Measurements from ENCODE around the gene AQP12A.

Gene AQP12A

GRCh38 chr2:240662681-240663080, 29.0 kb upstream of the AQP12A start:
- no peaks in the 10 kb centered on the region for H3F3A ChIP-seq (ENCODE audit: insufficient read depth)
- no peak overlapping the region for H2AFZ ChIP-seq (ENCODE audit: low read depth, low read length, severe bottlenecking)
- no peaks in the 10 kb centered on the region for H3K9me3 ChIP-seq (ENCODE audit: insufficient read depth, low read length)
- no peaks in the 10 kb centered on the region for H3K36me3 ChIP-seq (ENCODE audit: low read length)
- TF ChIP-seq CTCF (IDR thresholded peaks at IDR 0.05; ENCODE audit: insufficient read depth, low read length, poor library complexity, severe bottlenecking) = no peak
- no peak for TF ChIP-seq EZH2phosphoT487 (conservative IDR thresholded peaks at IDR 0.05; ENCODE audit: low read length)
- H3K79me2 ChIP-seq (ENCODE audit: insufficient read depth, low read length) = no peaks in the 10 kb centered on the region
- no peaks in the 10 kb centered on the region for H3K27me3 ChIP-seq (ENCODE audit: low read length)
- H3K27ac ChIP-seq (ENCODE audit: low read depth, low read length) = no peak overlapping the region
- H3K4me3 ChIP-seq (ENCODE audit: insufficient read depth, low read length, poor library complexity, severe bottlenecking) = no peak overlapping the region
- H3K4me2 ChIP-seq (ENCODE audit: low read depth, low read length, poor library complexity, severe bottlenecking) = no peak overlapping the region
- H3K9ac ChIP-seq (ENCODE audit: low read length) = no peak overlapping the region
- no peaks in the 10 kb centered on the region for H4K20me1 ChIP-seq (ENCODE audit: low read depth, low read length)
- no peaks in the 10 kb centered on the region for H3K9me2 ChIP-seq (replicated peaks; ENCODE audit: insufficient read depth, low read length)

GRCh38 chr2:240663546-240664190, 28.0 kb upstream of the AQP12A start:
- H3K27me3 ChIP-seq (ENCODE audit: low read length) = no peaks in the 10 kb centered on the region
- H3K36me3 ChIP-seq (ENCODE audit: low read length) = no peaks in the 10 kb centered on the region

GRCh38 chr2:240664622-240665021, 27.0 kb upstream of the AQP12A start:
- Histone ChIP-seq H3K4me3 (ENCODE audit: insufficient read depth, low read length, poor library complexity, severe bottlenecking) (no peak overlapping the region), H3K36me3 (ENCODE audit: low read length) (no peaks in the 10 kb centered on the region), H3K9ac (ENCODE audit: low read length) (no peak overlapping the region), H3K79me2 (ENCODE audit: insufficient read depth, low read length) (no peaks in the 10 kb centered on the region), H3K27me3 (ENCODE audit: low read length) (no peaks in the 10 kb centered on the region), H3K27ac (ENCODE audit: low read depth, low read length) (no peak overlapping the region), H2AFZ (ENCODE audit: low read depth, low read length, severe bottlenecking) (no peak overlapping the region), H4K20me1 (ENCODE audit: low read depth, low read length) (no peaks in the 10 kb centered on the region), H3K4me2 (ENCODE audit: low read depth, low read length, poor library complexity, severe bottlenecking) (no peak overlapping the region), H3F3A (ENCODE audit: insufficient read depth) (no peaks in the 10 kb centered on the region), H3K9me2 (replicated peaks; ENCODE audit: insufficient read depth, low read length) (no peaks in the 10 kb centered on the region), H3K9me3 (ENCODE audit: insufficient read depth, low read length) (no peaks in the 10 kb centered on the region)
- TF ChIP-seq CTCF (IDR thresholded peaks at IDR 0.05; ENCODE audit: insufficient read depth, low read length, poor library complexity, severe bottlenecking) (no peak), EZH2phosphoT487 (conservative IDR thresholded peaks at IDR 0.05; ENCODE audit: low read length) (no peak)

More at GRCh38 chr2:240663546-240664190, 28.0 kb upstream of the AQP12A start:
- no peaks in the 10 kb centered on the region for H3F3A ChIP-seq (ENCODE audit: insufficient read depth)
- no peaks in the 10 kb centered on the region for H3K9me2 ChIP-seq (replicated peaks; ENCODE audit: insufficient read depth, low read length)
- H3K9me3 ChIP-seq (ENCODE audit: insufficient read depth, low read length) = no peaks in the 10 kb centered on the region
- no peaks in the 10 kb centered on the region for H4K20me1 ChIP-seq (ENCODE audit: low read depth, low read length)
- no peak overlapping the region for H3K27ac ChIP-seq (ENCODE audit: low read depth, low read length)
- no peak overlapping the region for H3K4me3 ChIP-seq (ENCODE audit: insufficient read depth, low read length, poor library complexity, severe bottlenecking)
- no peak overlapping the region for H2AFZ ChIP-seq (ENCODE audit: low read depth, low read length, severe bottlenecking)
- H3K4me2 ChIP-seq (ENCODE audit: low read depth, low read length, poor library complexity, severe bottlenecking) = no peak overlapping the region
- no peak overlapping the region for H3K9ac ChIP-seq (ENCODE audit: low read length)
- peak; percentile 14 for TF ChIP-seq CTCF (IDR thresholded peaks at IDR 0.05; ENCODE audit: insufficient read depth, low read length, poor library complexity, severe bottlenecking)
- TF ChIP-seq EZH2phosphoT487 (conservative IDR thresholded peaks at IDR 0.05; ENCODE audit: low read length) = no peak
- no peaks in the 10 kb centered on the region for H3K79me2 ChIP-seq (ENCODE audit: insufficient read depth, low read length)
